ENCODE results near the gene BAZ2B.

BAZ2B gene

GRCh38 chr2:159525012-159525411 lies 91.3 kb downstream of the BAZ2B start:
- no peak overlapping the region for H3K4me3 ChIP-seq (ENCODE audit: low read depth, low read length)

DNA sequence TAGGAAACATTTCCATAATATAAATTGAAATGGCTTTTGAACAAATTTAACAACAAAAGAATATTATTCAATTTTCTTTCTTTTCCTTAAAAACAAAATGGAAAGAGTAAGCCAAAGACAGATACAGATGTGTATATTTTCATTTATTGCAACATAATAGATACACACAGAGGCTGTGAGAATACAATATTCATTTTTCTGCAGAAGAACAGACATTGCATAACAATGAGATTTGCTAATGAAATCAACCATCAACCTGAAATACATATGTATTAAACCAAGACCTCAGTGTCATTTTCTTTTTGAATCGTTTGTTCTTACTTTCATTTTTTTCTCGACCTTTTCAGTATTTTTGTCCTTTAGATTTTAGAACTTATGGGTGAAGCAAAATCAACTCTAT lies 95.1 kb downstream of the BAZ2B start:
- H4K12ac ChIP-seq (ENCODE audit: low read depth, low read length) = no peak overlapping the region
- no peaks in the 10 kb centered on the region for H3K79me2 ChIP-seq (ENCODE audit: control insufficient read depth, insufficient read depth, low read length, poor library complexity)
- no peaks in the 10 kb centered on the region for H3K4me1 ChIP-seq (ENCODE audit: control insufficient read depth in 1 of 2, insufficient read depth in 2 of 2, low read length in 2 of 2)
- no peaks in the 10 kb centered on the region for H3K9me3 ChIP-seq (ENCODE audit: insufficient read depth, low read depth, low read length)
- no peaks in the 10 kb centered on the region for H3K79me1 ChIP-seq (ENCODE audit: low read length)
- H3K4me2 ChIP-seq (ENCODE audit: low read length) = no peak overlapping the region
- WGBS (ENCODE audit: extremely low coverage, insufficient coverage, insufficient read length) = no CpG with 5 or more reads among the region's 2 CpGs
- no peak overlapping the region for H3K4me3 ChIP-seq (ENCODE audit: low read depth, low read length)
- no peak overlapping the region for H2BK120ac ChIP-seq (ENCODE audit: insufficient read depth, low read length, poor library complexity)
- no peak overlapping the region for H3K4ac ChIP-seq (ENCODE audit: low read depth, low read length)
- no peak overlapping the region for H2AK5ac ChIP-seq (ENCODE audit: low read length)
- H3K18ac ChIP-seq (ENCODE audit: low read length) = no peak overlapping the region
- H2BK12ac ChIP-seq (ENCODE audit: low read length) = no peak overlapping the region
- H3K36me3 ChIP-seq (ENCODE audit: control insufficient read depth in 1 of 2, insufficient read depth in 2 of 2, low read length in 2 of 2) = peaks cover 0 to 1% of the 10 kb centered on the region in 2 experiments
- H2BK5ac ChIP-seq (ENCODE audit: low read depth, low read length, poor library complexity) = no peak overlapping the region
- no peak overlapping the region for H3K23ac ChIP-seq (ENCODE audit: low read length)
- no peaks in the 10 kb centered on the region for H3K27me3 ChIP-seq (ENCODE audit: insufficient read depth, low read length)
- H3K27ac ChIP-seq (ENCODE audit: low read depth, low read length) = no peak overlapping the region
- no peak overlapping the region for H4K8ac ChIP-seq (ENCODE audit: low read depth, low read length)
- no peak for DNase-seq
- no peak overlapping the region for H3K9ac ChIP-seq (ENCODE audit: low read length)
- no peak overlapping the region for H3K14ac ChIP-seq (ENCODE audit: low read length)
- H4K91ac ChIP-seq (ENCODE audit: low read depth, low read length) = no peak overlapping the region
- no peak overlapping the region for H2AFZ ChIP-seq (ENCODE audit: insufficient read depth, low read length, poor library complexity)

More at GRCh38 chr2:159525012-159525411, 91.3 kb downstream of the BAZ2B start:
- Histone ChIP-seq H4K91ac (ENCODE audit: low read depth, low read length) (no peak overlapping the region), H3K18ac (ENCODE audit: low read length) (no peak overlapping the region), H2AK5ac (ENCODE audit: low read length) (no peak overlapping the region), H3K36me3 (ENCODE audit: control insufficient read depth in 1 of 2, insufficient read depth in 2 of 2, low read length in 2 of 2) (peaks cover 0 to 1% of the 10 kb centered on the region in 2 experiments), H4K12ac (ENCODE audit: low read depth, low read length) (no peak overlapping the region), H2BK5ac (ENCODE audit: low read depth, low read length, poor library complexity) (no peak overlapping the region), H4K8ac (ENCODE audit: low read depth, low read length) (no peak overlapping the region), H3K27ac (ENCODE audit: low read depth, low read length) (no peak overlapping the region), H3K4me2 (ENCODE audit: low read length) (no peak overlapping the region), H2BK120ac (ENCODE audit: insufficient read depth, low read length, poor library complexity) (no peak overlapping the region), H3K14ac (ENCODE audit: low read length) (no peak overlapping the region), H3K9ac (ENCODE audit: low read length) (no peak overlapping the region), H3K23ac (ENCODE audit: low read length) (no peak overlapping the region), H3K4me1 (ENCODE audit: control insufficient read depth in 1 of 2, insufficient read depth in 2 of 2, low read length in 2 of 2) (no peaks in the 10 kb centered on the region), H2AFZ (ENCODE audit: insufficient read depth, low read length, poor library complexity) (no peak overlapping the region), H3K79me1 (ENCODE audit: low read length) (no peaks in the 10 kb centered on the region), H3K4ac (ENCODE audit: low read depth, low read length) (no peak overlapping the region), H2BK12ac (ENCODE audit: low read length) (no peak overlapping the region), H3K27me3 (ENCODE audit: insufficient read depth, low read length) (no peaks in the 10 kb centered on the region), H3K9me3 (ENCODE audit: insufficient read depth, low read depth, low read length) (no peaks in the 10 kb centered on the region), H3K79me2 (ENCODE audit: control insufficient read depth, insufficient read depth, low read length, poor library complexity) (no peaks in the 10 kb centered on the region)
- no CpG with 5 or more reads among the region's 3 CpGs for WGBS (ENCODE audit: extremely low coverage, insufficient coverage, insufficient read length)
- DNase-seq = no peak

GRCh38 chr2:159518321-159519005 lies 97.9 kb downstream of the BAZ2B start:
- Histone ChIP-seq H3K18ac (ENCODE audit: low read length) (no peak overlapping the region), H3K4me2 (ENCODE audit: low read length) (no peak overlapping the region), H3K79me2 (ENCODE audit: control insufficient read depth, insufficient read depth, low read length, poor library complexity) (no peaks in the 10 kb centered on the region), H3K9ac (ENCODE audit: low read length) (no peak overlapping the region), H4K8ac (ENCODE audit: low read depth, low read length) (no peak overlapping the region), H2BK120ac (ENCODE audit: insufficient read depth, low read length, poor library complexity) (no peak overlapping the region), H3K9me3 (ENCODE audit: insufficient read depth, low read depth, low read length) (no peaks in the 10 kb centered on the region), H3K4me3 (ENCODE audit: low read depth, low read length) (no peak overlapping the region), H3K27ac (ENCODE audit: low read depth, low read length) (no peak overlapping the region), H2BK12ac (ENCODE audit: low read length) (no peak overlapping the region), H2AFZ (ENCODE audit: insufficient read depth, low read length, poor library complexity) (no peak overlapping the region), H4K91ac (ENCODE audit: low read depth, low read length) (no peak overlapping the region), H3K23ac (ENCODE audit: low read length) (no peak overlapping the region), H3K4me1 (ENCODE audit: control insufficient read depth in 1 of 2, insufficient read depth in 2 of 2, low read length in 2 of 2) (no peaks in the 10 kb centered on the region), H3K27me3 (ENCODE audit: insufficient read depth, low read length) (no peaks in the 10 kb centered on the region), H3K79me1 (ENCODE audit: low read length) (no peaks in the 10 kb centered on the region), H2BK5ac (ENCODE audit: low read depth, low read length, poor library complexity) (no peak overlapping the region), H3K36me3 (ENCODE audit: control insufficient read depth in 1 of 2, insufficient read depth in 2 of 2, low read length in 2 of 2) (no peaks in the 10 kb centered on the region), H3K4ac (ENCODE audit: low read depth, low read length) (no peak overlapping the region), H3K14ac (ENCODE audit: low read length) (no peak overlapping the region), H4K12ac (ENCODE audit: low read depth, low read length) (no peak overlapping the region), H2AK5ac (ENCODE audit: low read length) (no peak overlapping the region)
- WGBS (ENCODE audit: extremely low coverage, insufficient coverage, insufficient read length) = no CpG with 5 or more reads among the region's 3 CpGs
- DNase-seq = peak in 1 of 2 donors; percentile 37

- H3K4me2 ChIP-seq (ENCODE audit: low read length) = no peak overlapping the region
- H3K9me3 ChIP-seq (ENCODE audit: insufficient read depth, low read depth, low read length) = no peaks in the 10 kb centered on the region
- H2BK12ac ChIP-seq (ENCODE audit: low read length) = no peak overlapping the region
- no peak overlapping the region for H3K4ac ChIP-seq (ENCODE audit: low read depth, low read length)
- H3K4me1 ChIP-seq (ENCODE audit: control insufficient read depth in 1 of 2, insufficient read depth in 2 of 2, low read length in 2 of 2) = no peaks in the 10 kb centered on the region
- no peak overlapping the region for H3K23ac ChIP-seq (ENCODE audit: low read length)
- H2AK5ac ChIP-seq (ENCODE audit: low read length) = no peak overlapping the region
- H3K14ac ChIP-seq (ENCODE audit: low read length) = no peak overlapping the region
- no peak overlapping the region for H3K4me3 ChIP-seq (ENCODE audit: low read depth, low read length)
- H3K27ac ChIP-seq (ENCODE audit: low read depth, low read length) = no peak overlapping the region
- WGBS (ENCODE audit: extremely low coverage, insufficient coverage, insufficient read length) = no CpG with 5 or more reads among the region's 6 CpGs
- H3K36me3 ChIP-seq (ENCODE audit: control insufficient read depth in 1 of 2, insufficient read depth in 2 of 2, low read length in 2 of 2) = no peaks in the 10 kb centered on the region
- peak; percentile 6 to 43 for DNase-seq
- H3K9ac ChIP-seq (ENCODE audit: low read length) = no peak overlapping the region
- no peaks in the 10 kb centered on the region for H3K79me1 ChIP-seq (ENCODE audit: low read length)
- no peak overlapping the region for H2AFZ ChIP-seq (ENCODE audit: insufficient read depth, low read length, poor library complexity)
- no peaks in the 10 kb centered on the region for H3K27me3 ChIP-seq (ENCODE audit: insufficient read depth, low read length)
- no peak overlapping the region for H3K18ac ChIP-seq (ENCODE audit: low read length)
- no peaks in the 10 kb centered on the region for H3K79me2 ChIP-seq (ENCODE audit: control insufficient read depth, insufficient read depth, low read length, poor library complexity)
- H2BK5ac ChIP-seq (ENCODE audit: low read depth, low read length, poor library complexity) = no peak overlapping the region
- H4K12ac ChIP-seq (ENCODE audit: low read depth, low read length) = no peak overlapping the region
- H4K8ac ChIP-seq (ENCODE audit: low read depth, low read length) = no peak overlapping the region
- H2BK120ac ChIP-seq (ENCODE audit: insufficient read depth, low read length, poor library complexity) = no peak overlapping the region
- no peak overlapping the region for H4K91ac ChIP-seq (ENCODE audit: low read depth, low read length)
These were observed 100.0 kb downstream of the BAZ2B start for GRCh38 chr2:159516241-159516758.

Data from trophoblast cell (in vitro differentiated cells and primary cell).